ENCODE measurements around the gene AMY1C. TPM values are rescaled to one million over a fixed set of nuclear protein-coding genes. Genes with fewer than 3 reads are reported as not detected.

Gene AMY1C
- total and polyA plus RNA-seq, 9 donors: 0.12 to 24.8 (median 1.4) TPM; not detected in 4

DNA sequence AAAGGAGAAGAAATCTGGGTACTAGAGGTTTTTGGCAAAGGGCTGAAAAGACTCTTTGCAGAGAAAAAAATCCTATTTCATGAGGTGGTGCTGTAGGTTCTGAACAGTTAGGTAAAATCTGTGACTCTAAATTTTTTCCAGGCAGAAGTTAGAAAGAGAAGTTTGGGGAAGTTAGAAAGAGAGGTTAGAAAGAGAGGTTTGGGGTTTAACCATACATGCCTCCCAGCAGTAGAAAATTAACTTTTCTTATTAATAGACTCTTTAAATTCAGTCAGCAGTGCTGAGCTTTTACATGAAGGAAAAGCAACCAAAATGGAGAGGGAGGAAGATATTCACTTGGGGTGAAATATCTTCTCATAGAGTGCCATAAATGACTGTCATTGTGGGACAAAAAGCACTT is 12.2 kb downstream of the AMY1C start:
- no peak for DNase-seq
- TF ChIP-seq POLR2A (IDR thresholded peaks at IDR 0.05) (no peak), CTCF (IDR thresholded peaks at IDR 0.05) (no peak), EP300 (IDR thresholded peaks at IDR 0.05) (no peak)
- no peaks in the 10 kb centered on the region for H3K27me3 ChIP-seq

GRCh38 chr1:103779932-103780331 is 30.2 kb downstream of the AMY1C start:
- TF ChIP-seq CTCF (IDR thresholded peaks at IDR 0.05) (no peak), EP300 (IDR thresholded peaks at IDR 0.05) (no peak), POLR2A (IDR thresholded peaks at IDR 0.05) (no peak)
- H3K36me3 ChIP-seq: no peaks in the 10 kb centered on the region
- no peak overlapping the region for H3K4me3 ChIP-seq
- intact Hi-C loops (cut with DNase I): no loop called here
- H3K27ac ChIP-seq: no peak overlapping the region
- H3K27me3 ChIP-seq: no peaks in the 10 kb centered on the region
- no peaks in the 10 kb centered on the region for H3K9me3 ChIP-seq
- no peak for DNase-seq
- no peaks in the 10 kb centered on the region for H3K4me1 ChIP-seq (ENCODE audit: insufficient read depth)

More for the DNA sequence above, 12.2 kb downstream of the AMY1C start:
- Histone ChIP-seq H3K4me1 (ENCODE audit: insufficient read depth) (no peaks in the 10 kb centered on the region), H3K4me3 (no peak overlapping the region), H3K9me3 (no peaks in the 10 kb centered on the region), H3K36me3 (no peaks in the 10 kb centered on the region), H3K27ac (no peak overlapping the region)
- intact Hi-C loops (cut with DNase I): no loop called here

GRCh38 chr1:103783944-103784377 is 34.3 kb downstream of the AMY1C start:
- no peaks in the 10 kb centered on the region for H3K4me1 ChIP-seq (ENCODE audit: insufficient read depth)
- no peak for DNase-seq
- no peak overlapping the region for H3K4me3 ChIP-seq
- H3K27me3 ChIP-seq: no peaks in the 10 kb centered on the region
- intact Hi-C loops (cut with DNase I): no loop called here
- WGBS, 3 donors: 64 to 86% (median 78%) methylated on average over 4 of the region's 4 CpGs
- TF ChIP-seq POLR2A (IDR thresholded peaks at IDR 0.05): no peak
- TF ChIP-seq EP300 (IDR thresholded peaks at IDR 0.05): no peak
- TF ChIP-seq CTCF (IDR thresholded peaks at IDR 0.05): no peak
- no peak overlapping the region for H3K27ac ChIP-seq
- no peaks in the 10 kb centered on the region for H3K36me3 ChIP-seq
- H3K9me3 ChIP-seq: no peaks in the 10 kb centered on the region

GRCh38 chr1:103788377-103788776 is 38.7 kb downstream of the AMY1C start:
- WGBS, 3 donors: 24 to 35% (median 30%) methylated on average over 1 of the region's 1 CpG
- intact Hi-C loops (cut with DNase I): no loop called here
- no peak for TF ChIP-seq POLR2A (IDR thresholded peaks at IDR 0.05)
- no peak for TF ChIP-seq EP300 (IDR thresholded peaks at IDR 0.05)
- no peak for TF ChIP-seq CTCF (IDR thresholded peaks at IDR 0.05)

DNA sequence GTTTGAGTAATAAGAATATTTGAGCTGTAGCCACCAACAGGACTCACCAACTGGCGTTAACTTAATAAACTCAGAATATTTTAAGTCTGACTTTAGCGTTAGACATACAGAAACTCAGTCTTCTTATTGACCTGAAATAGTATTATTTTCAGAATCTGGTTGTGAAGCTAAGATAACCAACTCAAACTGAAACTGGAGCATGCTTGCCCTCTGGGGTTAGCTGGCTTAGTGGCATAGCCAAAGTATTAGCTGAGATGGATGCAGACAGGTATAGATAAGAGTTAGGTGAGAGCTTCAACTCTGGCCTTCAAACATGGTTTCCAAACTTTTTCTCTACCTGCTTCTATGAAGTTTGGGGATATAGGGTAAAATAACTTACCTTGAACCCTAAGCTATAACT is 40.5 kb downstream of the AMY1C start:
- WGBS, 3 donors: 85 to 89% (median 86%) methylated on average over 2 of the region's 2 CpGs
- Histone ChIP-seq H3K4me1 (ENCODE audit: insufficient read depth) (no peaks in the 10 kb centered on the region), H3K36me3 (no peaks in the 10 kb centered on the region), H3K9me3 (no peaks in the 10 kb centered on the region), H3K27ac (no peak overlapping the region), H3K4me3 (no peak overlapping the region), H3K27me3 (no peaks in the 10 kb centered on the region)
- no peak for DNase-seq
- intact Hi-C loops (cut with DNase I): no loop called here
- no peak for TF ChIP-seq EP300 (IDR thresholded peaks at IDR 0.05)

More at GRCh38 chr1:103788377-103788776, 38.7 kb downstream of the AMY1C start:
- no peaks in the 10 kb centered on the region for H3K4me1 ChIP-seq (ENCODE audit: insufficient read depth)
- H3K27me3 ChIP-seq: no peaks in the 10 kb centered on the region
- no peaks in the 10 kb centered on the region for H3K9me3 ChIP-seq
- no peak overlapping the region for H3K4me3 ChIP-seq
- H3K27ac ChIP-seq: no peak overlapping the region
- H3K36me3 ChIP-seq: no peaks in the 10 kb centered on the region
- DNase-seq: no peak

Other genes with a start within 250 kb of the AMY1C start
- 10 to 100 TPM; 21.6 to 70.2 (median 33.0) TPM for gene RNPC3, start 224.2 kb upstream of the AMY1C start, total RNA-seq
- 10 to 100 TPM; 20.7 to 30.0 TPM for gene RNPC3, start 224.2 kb upstream of the AMY1C start, polyA plus RNA-seq
- 10 to 100 TPM; 25.1 to 59.7 (median 31.6) TPM for gene AMY2B, start 178.3 kb upstream of the AMY1C start, total RNA-seq
- 10 to 100 TPM; 16.3 to 17.4 TPM for gene AMY2B, start 178.3 kb upstream of the AMY1C start, polyA plus RNA-seq
- gene AMY2A, start 132.5 kb upstream of the AMY1C start, total RNA-seq: 1 to 10 TPM in 1 of 7 donors, under 1 TPM in 3, not detected in 3; 0.42 to 6.9 (median 0.78) TPM
- gene AMY2A, start 132.5 kb upstream of the AMY1C start, polyA plus RNA-seq: under 1 TPM in 1 of 2 donors, not detected in 1; 0.15 TPM
- 10 to 100 TPM in 2 of 7 donors, not detected in 5; 13.3 to 17.5 TPM for gene AMY1A, start 94.1 kb upstream of the AMY1C start, total RNA-seq
- not detected for gene AMY1A, start 94.1 kb upstream of the AMY1C start, polyA plus RNA-seq
- gene AMY1B, start 53.7 kb upstream of the AMY1C start, total RNA-seq: 10 to 100 TPM in 1 of 7 donors, 1 to 10 TPM in 1, under 1 TPM in 1, not detected in 4; 0.85 to 35.5 (median 3.2) TPM
- gene AMY1B, start 53.7 kb upstream of the AMY1C start, polyA plus RNA-seq: not detected